ENCODE measurements around the gene TSHB. TPM values are rescaled to one million over a fixed set of nuclear protein-coding genes. Genes with fewer than 3 reads are reported as not detected.

Gene TSHB
- polyA plus RNA-seq, 3 donors: not detected

- Histone ChIP-seq H3K27me3 (ENCODE audit: control insufficient read depth in 2 of 2, insufficient read depth in 2 of 2, low read length in 2 of 2) (no peaks in the 10 kb centered on the region), H4K20me1 (ENCODE audit: insufficient read depth, low read length) (no peaks in the 10 kb centered on the region), H3K27ac (ENCODE audit: low read depth in 1 of 2, low read length in 2 of 2) (no peak overlapping the region), H3K9me3 (replicated peaks in 1 of 2; ENCODE audit: control insufficient read depth in 1 of 2, insufficient read depth in 1 of 2, low read length in 2 of 2) (peaks cover 0 to 8% of the 10 kb centered on the region in 2 donors), H3K4me3 (replicated peaks in 1 of 3; ENCODE audit: low read depth in 2 of 3, low read length in 3 of 3) (no peak overlapping the region), H3K79me2 (ENCODE audit: insufficient read depth, low read length) (no peaks in the 10 kb centered on the region), H3K4me1 (ENCODE audit: control insufficient read depth in 1 of 2, insufficient read depth in 2 of 2, low read length in 2 of 2) (no peaks in the 10 kb centered on the region), H3K4me2 (replicated peaks; ENCODE audit: extremely low read depth, low read length, poor library complexity, severe bottlenecking) (no peak overlapping the region), H3K36me3 (replicated peaks in 1 of 2; ENCODE audit: control insufficient read depth in 1 of 2, insufficient read depth in 2 of 2, low read length in 2 of 2) (no peaks in the 10 kb centered on the region), H2AFZ (ENCODE audit: insufficient read depth, low read depth, low read length, poor library complexity, severe bottlenecking) (no peak overlapping the region), H3K9ac (ENCODE audit: insufficient read depth, low read length, poor library complexity, severe bottlenecking) (no peak overlapping the region)
- no CpG with 5 or more reads among the region's 1 CpG for WGBS (ENCODE audit: insufficient coverage)
- intact Hi-C loops (cut with micrococcal nuclease): no loop called here
- H3K9me3 Mint-ChIP-seq: peaks cover 0 to 20% (median 3%) of the 10 kb centered on the region in 7 donors
- H3K27ac Mint-ChIP-seq: no peak overlapping the region
- peaks cover 0 to 5% (median 0%) of the 10 kb centered on the region in 3 donors for H3K27me3 Mint-ChIP-seq (ENCODE audit: low read depth in 3 of 3)
- no peak for DNase-seq
- no peaks in the 10 kb centered on the region for H3K36me3 Mint-ChIP-seq
- TF ChIP-seq, protein P1, sequence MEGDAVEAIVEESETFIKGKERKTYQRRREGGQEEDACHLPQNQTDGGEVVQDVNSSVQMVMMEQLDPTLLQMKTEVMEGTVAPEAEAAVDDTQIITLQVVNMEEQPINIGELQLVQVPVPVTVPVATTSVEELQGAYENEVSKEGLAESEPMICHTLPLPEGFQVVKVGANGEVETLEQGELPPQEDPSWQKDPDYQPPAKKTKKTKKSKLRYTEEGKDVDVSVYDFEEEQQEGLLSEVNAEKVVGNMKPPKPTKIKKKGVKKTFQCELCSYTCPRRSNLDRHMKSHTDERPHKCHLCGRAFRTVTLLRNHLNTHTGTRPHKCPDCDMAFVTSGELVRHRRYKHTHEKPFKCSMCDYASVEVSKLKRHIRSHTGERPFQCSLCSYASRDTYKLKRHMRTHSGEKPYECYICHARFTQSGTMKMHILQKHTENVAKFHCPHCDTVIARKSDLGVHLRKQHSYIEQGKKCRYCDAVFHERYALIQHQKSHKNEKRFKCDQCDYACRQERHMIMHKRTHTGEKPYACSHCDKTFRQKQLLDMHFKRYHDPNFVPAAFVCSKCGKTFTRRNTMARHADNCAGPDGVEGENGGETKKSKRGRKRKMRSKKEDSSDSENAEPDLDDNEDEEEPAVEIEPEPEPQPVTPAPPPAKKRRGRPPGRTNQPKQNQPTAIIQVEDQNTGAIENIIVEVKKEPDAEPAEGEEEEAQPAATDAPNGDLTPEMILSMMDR (IDR thresholded peaks at IDR 0.05): no peak
- no peaks in the 10 kb centered on the region for H3K4me1 Mint-ChIP-seq
- H3K4me3 Mint-ChIP-seq: no peak overlapping the region
These were observed 8.5 kb upstream of the TSHB start for GRCh38 chr1:115021145-115021544.

DNA sequence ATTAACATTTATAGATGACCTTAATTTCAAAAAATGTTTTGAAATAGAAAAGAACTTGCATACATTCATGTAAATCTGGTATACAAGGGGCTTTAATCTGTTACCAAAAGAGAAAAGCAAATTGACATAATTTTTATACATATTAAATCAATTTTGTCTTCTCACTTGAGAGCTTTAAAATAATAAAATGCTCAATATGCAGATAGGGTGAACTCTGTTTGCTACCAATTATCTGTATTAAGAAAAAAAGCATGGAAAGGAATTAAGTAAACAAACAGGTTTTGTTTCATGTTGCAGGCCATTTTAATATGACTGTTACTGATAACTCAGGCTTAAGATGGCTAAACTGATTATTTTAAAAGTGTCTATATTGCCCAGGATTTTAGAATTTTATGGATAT lies 6.0 kb upstream of the TSHB start:
- Mint-ChIP-seq H3K27me3 (ENCODE audit: low read depth in 3 of 3) (peaks cover 0 to 5% (median 0%) of the 10 kb centered on the region in 3 donors), H3K4me1 (no peaks in the 10 kb centered on the region), H3K36me3 (no peaks in the 10 kb centered on the region), H3K27ac (no peak overlapping the region), H3K9me3 (peaks cover 0 to 18% (median 2%) of the 10 kb centered on the region in 7 donors), H3K4me3 (no peak overlapping the region)
- Histone ChIP-seq H3K9me3 (replicated peaks in 1 of 2; ENCODE audit: control insufficient read depth in 1 of 2, insufficient read depth in 1 of 2, low read length in 2 of 2) (peaks cover 0 to 8% of the 10 kb centered on the region in 2 donors), H3K9ac (ENCODE audit: insufficient read depth, low read length, poor library complexity, severe bottlenecking) (no peak overlapping the region), H3K27ac (ENCODE audit: low read depth in 1 of 2, low read length in 2 of 2) (no peak overlapping the region), H3K36me3 (replicated peaks in 1 of 2; ENCODE audit: control insufficient read depth in 1 of 2, insufficient read depth in 2 of 2, low read length in 2 of 2) (no peaks in the 10 kb centered on the region), H3K27me3 (ENCODE audit: control insufficient read depth in 2 of 2, insufficient read depth in 2 of 2, low read length in 2 of 2) (no peaks in the 10 kb centered on the region), H3K4me3 (replicated peaks in 1 of 3; ENCODE audit: low read depth in 2 of 3, low read length in 3 of 3) (no peak overlapping the region), H3K79me2 (ENCODE audit: insufficient read depth, low read length) (no peaks in the 10 kb centered on the region), H3K4me1 (ENCODE audit: control insufficient read depth in 1 of 2, insufficient read depth in 2 of 2, low read length in 2 of 2) (no peaks in the 10 kb centered on the region), H2AFZ (ENCODE audit: insufficient read depth, low read depth, low read length, poor library complexity, severe bottlenecking) (no peak overlapping the region), H3K4me2 (replicated peaks; ENCODE audit: extremely low read depth, low read length, poor library complexity, severe bottlenecking) (no peak overlapping the region), H4K20me1 (ENCODE audit: insufficient read depth, low read length) (no peaks in the 10 kb centered on the region)
- TF ChIP-seq, protein P1 (IDR thresholded peaks at IDR 0.05): no peak
- intact Hi-C loops (cut with micrococcal nuclease): no loop called here
- no peak for DNase-seq
